Psoas muscle (tissue), 8 donors: Measurements from ENCODE around the gene GNLY. TPM values are rescaled to one million over a fixed set of nuclear protein-coding genes. Genes with fewer than 3 reads are reported as not detected.
A peak's percentile ranks its signal among the peaks of the same experiment; 100 is the strongest.

Source experiments
- ATAC-seq, 4 donors: fragments of 200-7000 bp; cut with Tn5 transposase; one replicate each; pipeline ENCODE4 v1.9.1; 2020; ENCODE audit warnings: moderate library complexity in 3 of 4, mild to moderate bottlenecking in 2 of 4
- DNase-seq, 2 donors: peaks; one replicate each; pipeline ENCODE4 v3.0.0-alpha.2; 2020
- H3K27ac ChIP-seq: fragments of 200-600 bp; one replicate; pipeline ENCODE4 v1.8.0; 2022
- H3K27me3 ChIP-seq, 3 donors: fragments of 200-600 bp in 1 of 3; one replicate each; pipeline versions ENCODE4 v1.6.1 to v1.8.0; 2013 to 2022; ENCODE audit warnings: low read length in 2 of 3, mild to moderate bottlenecking in 2 of 3, moderate library complexity in 1 of 3; ENCODE audit not compliant: insufficient read depth in 3 of 3
- H3K36me3 ChIP-seq, 2 donors: fragments of 200-600 bp in 1 of 2; one replicate each; pipeline versions ENCODE4 v1.6.1 to v1.8.0; 2013 to 2022; ENCODE audit warnings: low read depth in 1 of 2, mild to moderate bottlenecking in 1 of 2, moderate library complexity in 1 of 2; ENCODE audit not compliant: insufficient read depth in 1 of 2
- H3K4me1 ChIP-seq: fragments of 200-600 bp; one replicate; pipeline ENCODE4 v1.8.0; 2022
- H3K4me3 ChIP-seq: fragments of 200-600 bp; one replicate; pipeline ENCODE4 v1.8.0; 2022; ENCODE audit warnings: mild to moderate bottlenecking
- H3K9me3 ChIP-seq: fragments of 200-600 bp; one replicate; pipeline ENCODE4 v1.8.0; 2022
- WGBS, 3 donors: extraction: QIAGEN DNeasy Blood & Tissue Kit; methylation state at CpG; one replicate each; pipeline versions ENCODE4 v1.1.6 to v1.1.7; 2013; 5-methylcytosine and 5-hydroxymethylcytosine counted together
- intact Hi-C, 2 donors: fragments of 100-400 bp; cut with DNase I; formaldehyde crosslinking; loops; one replicate each; pipeline versions ENCODE4 v1.11.0 to v1.14.2; 2022
- polyA plus RNA-seq, 3 donors: library from polyadenylated mRNA; stranded (reverse); fragments of 200-250 nt; gene quantifications; one replicate each; pipeline ENCODE4 v1.2.3, GENCODE V29; 2013
- total RNA-seq, 4 donors: library from RNA; stranded (reverse); fragmentation: NEBNext Ultra II Directional in 2 of 4; extraction: Animal tissue kit (Norgen Biotek cat#: 25700) in 2 of 4; gene quantifications; one replicate each; pipeline versions ENCODE4 v1.2.1 to v1.2.4, GENCODE V29; 2021 to 2023
- TF ChIP-seq, protein P1 (sequence below): fragments of 200-600 bp; IDR thresholded peaks from one replicate; pipeline ENCODE4 v1.8.0; 2022; ENCODE audit warnings: antibody characterized with exemption
- donor health status: healthy with polysubstance abuse.
- donor health status: DM: no; HTN: no; CAD: no; lungs with moderate emphysema.
- donor health status: Bipolar disorder and iron deficiency.
- donor health status: healthy.
- donor health status: DM: yes; HTN: yes; CAD: no.
- donor health status: DM: no; HTN: no; CAD: no.
- donor health status: DM: no; HTN: no; CAD: no.
- donor health status: DM: yes; HTN: yes; CAD: no.

The GNLY gene
- total and polyA plus RNA-seq, 7 donors: 0.58 to 31.6 (median 8.2) TPM

DNA sequence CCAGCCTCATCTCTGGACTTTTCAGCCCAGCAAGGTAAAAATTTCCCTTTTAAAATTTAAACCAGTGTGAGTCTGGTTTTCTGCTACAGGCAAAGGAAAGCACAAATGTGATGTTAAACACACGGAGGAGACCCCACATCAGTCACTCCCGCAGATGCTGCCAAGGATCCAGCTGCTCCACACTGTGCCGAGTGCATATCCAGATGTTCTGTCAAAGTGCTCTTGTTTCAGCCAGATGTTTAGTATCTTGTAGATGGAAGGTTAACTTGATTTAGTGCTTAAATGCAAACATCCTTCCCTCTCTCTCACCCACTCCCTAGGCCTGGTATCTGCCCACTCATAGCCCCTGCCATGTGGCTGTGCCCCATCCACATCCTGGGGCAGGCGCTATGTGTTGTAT lies 43.8 kb downstream of the GNLY start:
- DNase-seq (peak in 1 of 2 donors; percentile 48), ATAC-seq (no peak)
- H3K27ac ChIP-seq: peak overlapping the region; percentile 77
- 58 to 69% (median 67%) methylated on average over 4 of the region's 4 CpGs for WGBS, 3 donors
- H3K4me1 ChIP-seq: peaks cover 80% of the 10 kb centered on the region
- no peaks in the 10 kb centered on the region for H3K9me3 ChIP-seq
- H3K4me3 ChIP-seq: no peak overlapping the region
- H3K27me3 ChIP-seq: no peaks in the 10 kb centered on the region
- TF ChIP-seq, protein P1, sequence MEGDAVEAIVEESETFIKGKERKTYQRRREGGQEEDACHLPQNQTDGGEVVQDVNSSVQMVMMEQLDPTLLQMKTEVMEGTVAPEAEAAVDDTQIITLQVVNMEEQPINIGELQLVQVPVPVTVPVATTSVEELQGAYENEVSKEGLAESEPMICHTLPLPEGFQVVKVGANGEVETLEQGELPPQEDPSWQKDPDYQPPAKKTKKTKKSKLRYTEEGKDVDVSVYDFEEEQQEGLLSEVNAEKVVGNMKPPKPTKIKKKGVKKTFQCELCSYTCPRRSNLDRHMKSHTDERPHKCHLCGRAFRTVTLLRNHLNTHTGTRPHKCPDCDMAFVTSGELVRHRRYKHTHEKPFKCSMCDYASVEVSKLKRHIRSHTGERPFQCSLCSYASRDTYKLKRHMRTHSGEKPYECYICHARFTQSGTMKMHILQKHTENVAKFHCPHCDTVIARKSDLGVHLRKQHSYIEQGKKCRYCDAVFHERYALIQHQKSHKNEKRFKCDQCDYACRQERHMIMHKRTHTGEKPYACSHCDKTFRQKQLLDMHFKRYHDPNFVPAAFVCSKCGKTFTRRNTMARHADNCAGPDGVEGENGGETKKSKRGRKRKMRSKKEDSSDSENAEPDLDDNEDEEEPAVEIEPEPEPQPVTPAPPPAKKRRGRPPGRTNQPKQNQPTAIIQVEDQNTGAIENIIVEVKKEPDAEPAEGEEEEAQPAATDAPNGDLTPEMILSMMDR: no peak
- no peaks in the 10 kb centered on the region for H3K36me3 ChIP-seq
- intact Hi-C loops: loop anchor here in 1 of 2 donors (2.0 kb wide), 1 partner anchor 35 kb away; no protein-coding TSS in a partner anchor

DNA sequence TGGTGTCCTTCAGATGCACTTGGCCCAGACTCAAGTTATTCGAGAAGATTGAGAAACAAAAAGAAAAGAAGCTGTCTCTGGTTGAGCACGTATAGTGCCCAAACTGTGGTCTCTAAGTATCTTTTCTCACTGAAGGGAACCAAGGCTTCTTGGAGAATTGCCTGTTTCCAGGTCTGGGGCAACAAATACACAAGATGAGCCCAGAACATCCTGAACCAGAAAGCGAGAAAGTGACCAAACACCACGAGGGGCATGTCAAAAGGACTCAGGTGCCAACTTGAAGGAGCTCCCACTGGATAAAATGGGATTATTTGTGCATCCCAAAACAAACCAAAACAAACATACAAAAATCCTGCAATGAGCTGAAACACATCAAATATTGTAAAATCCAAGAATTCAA lies 46.0 kb downstream of the GNLY start:
- Histone ChIP-seq H3K36me3 (no peaks in the 10 kb centered on the region), H3K4me3 (no peak overlapping the region), H3K27ac (peak overlapping the region; percentile 94), H3K27me3 (no peaks in the 10 kb centered on the region), H3K9me3 (no peaks in the 10 kb centered on the region), H3K4me1 (peaks cover 83% of the 10 kb centered on the region)
- 32 to 55% (median 42%) methylated on average over 4 of the region's 4 CpGs for WGBS, 3 donors
- TF ChIP-seq, protein P1: no peak
- intact Hi-C loops: loop anchor here in 1 of 2 donors (10.0 kb wide), 1 partner anchor 335 kb away; no protein-coding TSS in a partner anchor
- DNase-seq (peak in 1 of 2 donors; percentile 28), ATAC-seq (peak in 1 of 4 donors; percentile 28)

DNA sequence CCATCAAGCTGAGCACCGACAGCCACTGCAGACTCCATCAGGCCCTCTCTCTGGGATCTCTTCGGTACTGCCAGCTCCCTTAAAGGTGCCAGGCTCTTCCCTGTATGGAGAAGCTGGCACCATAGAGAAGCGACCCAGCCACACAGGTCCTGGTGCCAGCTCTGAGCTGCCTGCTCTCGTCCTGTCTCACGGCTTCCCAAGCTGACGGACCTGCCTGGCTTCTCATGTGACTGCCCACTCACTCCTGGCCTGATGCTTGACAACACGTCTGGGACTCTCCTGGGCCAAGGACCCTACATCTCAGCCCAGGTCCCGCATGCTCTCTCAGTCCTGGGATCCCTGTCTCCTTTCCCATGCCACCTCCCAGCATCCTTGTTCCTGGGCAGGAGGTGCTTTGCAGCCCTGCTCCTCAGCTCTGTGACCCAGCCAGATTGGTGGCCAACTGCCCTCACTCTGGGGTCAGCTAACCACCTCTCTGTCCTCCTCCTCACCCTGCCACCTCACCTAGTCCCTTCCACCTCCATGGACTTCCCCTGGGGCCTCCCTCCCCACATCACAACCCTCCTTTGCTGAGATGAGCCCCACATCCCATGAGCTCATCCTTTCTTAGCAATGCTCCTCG lies 47.2 kb downstream of the GNLY start:
- no peaks in the 10 kb centered on the region for H3K27me3 ChIP-seq
- no peaks in the 10 kb centered on the region for H3K9me3 ChIP-seq
- peak in 1 of 2 donors; percentile 82 for DNase-seq
- TF ChIP-seq, protein P1: no peak
- H3K36me3 ChIP-seq: no peaks in the 10 kb centered on the region
- no peak overlapping the region for H3K4me3 ChIP-seq
- intact Hi-C loops: loop anchor here in 1 of 2 donors (10.0 kb wide), 1 partner anchor 333 kb away; no protein-coding TSS in a partner anchor
- peaks cover 86% of the 10 kb centered on the region for H3K4me1 ChIP-seq
- H3K27ac ChIP-seq: peak overlapping the region; percentile 94
- ATAC-seq: peak; percentile 60 to 64 (median 62)
- 31 to 56% (median 32%) methylated on average over 9 of the region's 9 CpGs for WGBS, 3 donors

DNA sequence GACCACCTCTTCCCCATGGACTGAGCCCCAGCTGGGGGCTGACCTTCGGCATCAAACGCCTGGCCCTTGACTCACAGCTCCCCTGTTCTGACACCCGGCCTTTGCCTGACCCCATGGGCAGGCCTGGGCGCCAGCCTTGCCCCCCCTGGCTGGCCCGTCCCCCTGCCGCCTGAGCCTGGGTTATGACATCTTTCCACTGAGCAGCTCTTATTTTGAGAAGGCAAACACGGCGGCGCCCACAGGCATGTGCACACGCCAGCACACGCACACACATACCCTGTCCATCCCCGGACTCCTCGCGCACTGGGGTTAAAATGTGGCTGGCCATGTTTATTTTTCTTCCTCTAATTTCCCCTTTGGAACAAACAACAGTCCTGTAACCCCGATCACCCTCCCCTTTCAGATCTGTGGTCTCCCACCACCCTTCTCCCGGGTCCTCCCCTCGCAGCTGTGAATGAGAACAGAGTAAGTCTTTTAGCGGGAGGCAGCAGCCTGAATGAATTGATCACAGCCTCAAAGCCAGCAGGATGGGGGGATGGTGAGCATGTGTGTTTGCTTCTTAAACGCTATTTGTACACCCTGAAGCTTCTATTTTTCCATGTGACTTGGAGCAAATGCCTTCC lies 47.8 kb downstream of the GNLY start:
- H3K4me1 ChIP-seq: peaks cover 83% of the 10 kb centered on the region
- ATAC-seq (peak; percentile 71 to 79 (median 72)), DNase-seq (peak; percentile 84 to 90)
- H3K4me3 ChIP-seq: no peak overlapping the region
- TF ChIP-seq, protein P1: no peak
- no peaks in the 10 kb centered on the region for H3K9me3 ChIP-seq
- WGBS, 3 donors: 7 to 14% (median 13%) methylated on average over 19 of the region's 19 CpGs
- intact Hi-C loops: loop anchor here in 1 of 2 donors (10.0 kb wide), 1 partner anchor 333 kb away; no protein-coding TSS in a partner anchor
- H3K27me3 ChIP-seq: no peaks in the 10 kb centered on the region
- H3K27ac ChIP-seq: peak overlapping the region; percentile 94
- H3K36me3 ChIP-seq: no peaks in the 10 kb centered on the region
